IPS-15b (cell line): ENCODE data around the gene SOCS7.
A peak's percentile ranks its signal among the peaks of the same experiment; 100 is the strongest.

Experiments
- H3K27me3 ChIP-seq: one replicate; pipeline ENCODE4 v1.6.1; 2013; ENCODE audit warnings: low read length; ENCODE audit not compliant: control insufficient read depth, insufficient read depth
- H3K36me3 ChIP-seq: one replicate; pipeline ENCODE4 v1.6.1; 2013; ENCODE audit warnings: low read length; ENCODE audit not compliant: control insufficient read depth, insufficient read depth
- H3K4me1 ChIP-seq: one replicate; pipeline ENCODE4 v1.6.1; 2013; ENCODE audit warnings: mild to moderate bottlenecking, low read length; ENCODE audit not compliant: control insufficient read depth, insufficient read depth
- H3K4me3 ChIP-seq: one replicate; pipeline ENCODE4 v1.5.1; 2013; ENCODE audit warnings: low read depth, low read length
- H3K9ac ChIP-seq: one replicate; pipeline ENCODE4 v1.6.1; 2013; ENCODE audit warnings: low read depth, mild to moderate bottlenecking, low read length
- H3K9me3 ChIP-seq: one replicate; pipeline ENCODE4 v1.6.1; 2013; ENCODE audit warnings: mild to moderate bottlenecking, low read length; ENCODE audit not compliant: control insufficient read depth, insufficient read depth

Gene SOCS7

GRCh38 chr17:38418693-38419507 is 67.3 kb downstream of the SOCS7 start:
- H3K27me3 ChIP-seq: peaks cover 17% of the 10 kb centered on the region
- H3K36me3 ChIP-seq: no peaks in the 10 kb centered on the region
- H3K9me3 ChIP-seq: no peaks in the 10 kb centered on the region
- H3K4me1 ChIP-seq: peaks cover 16% of the 10 kb centered on the region
- peak overlapping the region; percentile 72 for H3K4me3 ChIP-seq
- H3K9ac ChIP-seq: no peak overlapping the region

DNA sequence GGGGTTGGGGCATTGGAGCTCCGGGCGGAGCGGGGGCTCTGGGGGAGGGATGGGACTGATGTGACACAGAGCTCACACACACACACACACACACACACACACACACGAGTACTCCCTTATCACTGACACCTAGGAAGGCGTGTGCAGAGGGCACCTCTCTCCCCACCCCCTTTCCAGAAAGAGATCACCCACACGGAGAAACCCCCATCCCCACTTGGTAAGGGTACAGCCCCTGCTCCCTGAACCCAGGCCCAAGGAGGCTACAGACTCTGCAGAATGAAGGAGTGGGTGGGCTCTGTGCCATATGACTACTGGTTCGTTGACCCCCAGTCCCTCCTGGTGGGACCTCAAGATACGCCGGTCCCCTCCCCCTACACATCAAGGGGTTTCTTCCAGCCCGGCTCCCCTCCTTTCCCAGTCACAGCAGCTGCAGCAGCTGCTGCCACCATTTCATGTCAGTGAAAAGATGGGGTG is 67.9 kb downstream of the SOCS7 start:
- Histone ChIP-seq H3K9ac (no peak overlapping the region), H3K9me3 (no peaks in the 10 kb centered on the region), H3K4me1 (peaks cover 18% of the 10 kb centered on the region), H3K4me3 (peak overlapping the region; percentile 72), H3K27me3 (peaks cover 17% of the 10 kb centered on the region), H3K36me3 (no peaks in the 10 kb centered on the region)

DNA sequence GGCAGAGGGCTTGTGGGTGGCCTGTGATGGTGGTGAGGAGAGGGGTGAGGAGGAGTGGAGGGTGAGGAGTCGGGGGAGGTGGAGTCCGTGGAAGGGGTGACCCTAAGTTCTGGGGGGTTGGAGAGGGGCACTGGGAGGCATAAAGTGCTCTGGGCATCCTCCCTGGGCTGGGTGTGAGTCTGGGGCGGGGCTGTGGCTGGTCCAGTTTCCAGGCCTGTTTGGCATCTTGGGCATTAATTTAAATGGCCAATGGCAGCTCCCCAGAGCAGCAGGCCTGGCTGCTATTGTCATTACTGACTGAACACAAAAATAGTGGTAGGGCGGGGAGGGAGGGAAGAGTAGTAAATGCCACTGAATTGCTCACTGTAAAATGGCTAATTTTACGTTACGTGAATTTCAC is 68.9 kb downstream of the SOCS7 start:
- Histone ChIP-seq H3K4me1 (peaks cover 17% of the 10 kb centered on the region), H3K4me3 (no peak overlapping the region), H3K27me3 (peaks cover 17% of the 10 kb centered on the region), H3K9me3 (no peaks in the 10 kb centered on the region), H3K36me3 (no peaks in the 10 kb centered on the region), H3K9ac (no peak overlapping the region)

GRCh38 chr17:38421171-38421841 is 69.7 kb downstream of the SOCS7 start:
- Histone ChIP-seq H3K4me3 (no peak overlapping the region), H3K27me3 (peaks cover 17% of the 10 kb centered on the region), H3K9ac (no peak overlapping the region), H3K4me1 (peaks cover 19% of the 10 kb centered on the region), H3K9me3 (no peaks in the 10 kb centered on the region), H3K36me3 (no peaks in the 10 kb centered on the region)

DNA sequence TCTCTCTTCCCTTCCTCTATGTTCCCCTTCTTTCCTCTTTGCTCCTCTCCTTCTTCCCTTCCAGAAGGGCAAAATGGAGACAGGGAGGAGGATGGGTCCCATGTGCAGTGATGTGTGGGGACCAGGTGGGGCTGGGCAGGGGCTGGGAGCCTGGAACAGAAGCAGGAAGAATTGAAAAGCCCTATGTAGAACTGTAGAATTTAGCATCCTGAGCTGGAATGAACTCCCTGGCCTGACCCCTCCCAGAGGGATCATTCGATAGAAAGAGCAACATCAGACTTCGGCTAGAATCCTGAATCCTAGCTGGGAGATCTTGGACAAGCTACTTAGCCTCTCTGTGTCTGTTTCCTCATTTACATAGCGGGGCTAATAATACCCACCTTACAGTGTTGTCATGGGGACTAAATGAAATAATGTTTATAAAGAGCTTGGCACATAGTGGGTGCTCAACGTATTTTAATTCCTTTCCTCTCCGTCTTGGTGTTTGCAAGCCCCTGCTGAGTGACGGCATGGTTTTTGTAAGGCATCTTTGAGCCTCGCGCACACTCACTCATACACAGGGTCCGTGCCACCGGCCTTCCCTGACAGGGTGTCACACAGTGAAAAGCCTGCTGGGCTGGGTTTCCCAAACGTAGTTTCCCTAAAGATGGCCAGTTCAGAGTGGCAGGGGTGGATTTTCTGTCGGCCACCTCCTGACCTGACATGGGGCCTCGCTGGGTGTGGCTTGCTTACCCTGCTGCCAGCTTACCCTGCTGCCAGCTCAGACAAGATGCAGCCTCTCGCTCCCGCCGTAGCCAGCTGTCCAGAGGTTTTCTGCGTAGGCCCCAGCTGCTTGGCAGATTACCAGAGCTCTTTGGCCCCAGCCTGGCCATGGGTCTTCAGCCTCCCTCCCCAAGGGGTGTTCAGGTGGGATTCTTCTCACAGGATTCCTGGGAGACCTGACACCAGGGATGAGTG is 70.5 kb downstream of the SOCS7 start:
- H3K9me3 ChIP-seq: no peaks in the 10 kb centered on the region
- H3K9ac ChIP-seq: no peak overlapping the region
- no peak overlapping the region for H3K4me3 ChIP-seq
- peaks cover 17% of the 10 kb centered on the region for H3K27me3 ChIP-seq
- H3K4me1 ChIP-seq: peaks cover 19% of the 10 kb centered on the region
- H3K36me3 ChIP-seq: no peaks in the 10 kb centered on the region

DNA sequence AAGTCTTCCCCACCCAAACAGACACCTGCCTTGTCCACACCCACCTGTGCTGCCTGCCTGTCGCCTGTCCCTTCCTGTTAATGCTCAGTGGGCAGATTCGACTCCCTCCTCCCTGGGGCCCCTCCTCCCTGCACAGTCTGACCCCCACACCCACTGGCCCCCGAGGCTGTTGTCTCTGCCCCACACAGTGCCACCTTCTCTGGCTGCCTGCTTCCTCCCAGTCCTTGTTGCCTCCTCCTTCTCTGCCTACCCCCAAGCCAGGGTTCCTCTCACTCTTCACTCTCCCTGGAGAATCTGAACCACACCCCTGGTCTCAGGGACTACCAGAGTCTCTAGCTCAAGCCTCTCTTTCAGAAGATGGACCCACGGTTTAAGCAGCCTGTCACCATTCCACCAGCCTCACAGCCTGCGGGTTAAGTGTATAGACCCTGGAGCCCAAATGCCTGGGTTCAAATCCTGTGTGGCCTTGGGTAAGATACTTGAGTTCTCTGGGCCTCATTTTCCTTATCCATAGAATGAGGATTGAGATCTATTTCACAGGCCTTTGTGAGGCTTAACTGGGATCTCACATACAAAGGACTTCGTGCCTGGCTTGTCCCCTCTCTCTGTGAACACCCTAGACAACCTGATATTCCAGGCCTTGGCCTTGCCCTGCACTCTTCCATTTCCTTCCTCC is 72.8 kb downstream of the SOCS7 start:
- Histone ChIP-seq H3K9me3 (no peaks in the 10 kb centered on the region), H3K27me3 (peaks cover 11% of the 10 kb centered on the region), H3K36me3 (no peaks in the 10 kb centered on the region), H3K4me3 (no peak overlapping the region), H3K4me1 (peaks cover 21% of the 10 kb centered on the region), H3K9ac (peak overlapping the region; percentile 37)

GRCh38 chr17:38425031-38425430 is 73.4 kb downstream of the SOCS7 start:
- Histone ChIP-seq H3K36me3 (no peaks in the 10 kb centered on the region), H3K9me3 (no peaks in the 10 kb centered on the region), H3K27me3 (peaks cover 9% of the 10 kb centered on the region), H3K4me3 (no peak overlapping the region), H3K4me1 (peaks cover 27% of the 10 kb centered on the region), H3K9ac (no peak overlapping the region)

DNA sequence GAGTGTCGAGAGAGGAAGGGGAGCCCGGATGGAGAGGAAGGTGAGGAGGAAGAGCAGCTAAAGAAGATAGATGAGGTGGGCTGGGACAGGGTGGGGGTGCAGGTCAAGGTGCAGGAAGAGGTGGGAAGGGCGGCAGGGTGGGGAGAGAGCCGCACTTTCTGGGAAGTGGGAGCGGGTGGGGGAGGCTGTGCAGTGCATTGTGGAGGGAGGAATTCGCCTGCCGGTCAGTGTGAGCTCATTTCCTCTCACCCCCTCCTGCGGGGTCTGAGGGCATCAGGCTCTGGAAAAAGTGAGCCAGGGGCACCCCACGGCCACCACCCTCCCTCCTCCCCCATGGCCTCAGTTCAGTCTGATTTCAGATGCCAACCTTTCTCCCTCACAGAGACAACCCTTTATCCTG is 74.1 kb downstream of the SOCS7 start:
- H3K27me3 ChIP-seq: peaks cover 8% of the 10 kb centered on the region
- no peaks in the 10 kb centered on the region for H3K9me3 ChIP-seq
- H3K9ac ChIP-seq: no peak overlapping the region
- no peaks in the 10 kb centered on the region for H3K36me3 ChIP-seq
- H3K4me3 ChIP-seq: no peak overlapping the region
- peaks cover 29% of the 10 kb centered on the region for H3K4me1 ChIP-seq

- peaks cover 24% of the 10 kb centered on the region for H3K4me1 ChIP-seq
- no peaks in the 10 kb centered on the region for H3K36me3 ChIP-seq
- no peak overlapping the region for H3K4me3 ChIP-seq
- H3K9me3 ChIP-seq: no peaks in the 10 kb centered on the region
- no peak overlapping the region for H3K9ac ChIP-seq
- H3K27me3 ChIP-seq: peaks cover 5% of the 10 kb centered on the region
These were observed 74.8 kb downstream of the SOCS7 start for GRCh38 chr17:38426441-38426840.

- peaks cover 19% of the 10 kb centered on the region for H3K4me1 ChIP-seq
- no peaks in the 10 kb centered on the region for H3K36me3 ChIP-seq
- H3K27me3 ChIP-seq: peaks cover 5% of the 10 kb centered on the region
- H3K9me3 ChIP-seq: no peaks in the 10 kb centered on the region
- H3K4me3 ChIP-seq: peak overlapping the region; percentile 63
- no peak overlapping the region for H3K9ac ChIP-seq
These were observed 75.7 kb downstream of the SOCS7 start for GRCh38 chr17:38427160-38427949.
